ENCODE data around the gene DIO1.

DNA sequence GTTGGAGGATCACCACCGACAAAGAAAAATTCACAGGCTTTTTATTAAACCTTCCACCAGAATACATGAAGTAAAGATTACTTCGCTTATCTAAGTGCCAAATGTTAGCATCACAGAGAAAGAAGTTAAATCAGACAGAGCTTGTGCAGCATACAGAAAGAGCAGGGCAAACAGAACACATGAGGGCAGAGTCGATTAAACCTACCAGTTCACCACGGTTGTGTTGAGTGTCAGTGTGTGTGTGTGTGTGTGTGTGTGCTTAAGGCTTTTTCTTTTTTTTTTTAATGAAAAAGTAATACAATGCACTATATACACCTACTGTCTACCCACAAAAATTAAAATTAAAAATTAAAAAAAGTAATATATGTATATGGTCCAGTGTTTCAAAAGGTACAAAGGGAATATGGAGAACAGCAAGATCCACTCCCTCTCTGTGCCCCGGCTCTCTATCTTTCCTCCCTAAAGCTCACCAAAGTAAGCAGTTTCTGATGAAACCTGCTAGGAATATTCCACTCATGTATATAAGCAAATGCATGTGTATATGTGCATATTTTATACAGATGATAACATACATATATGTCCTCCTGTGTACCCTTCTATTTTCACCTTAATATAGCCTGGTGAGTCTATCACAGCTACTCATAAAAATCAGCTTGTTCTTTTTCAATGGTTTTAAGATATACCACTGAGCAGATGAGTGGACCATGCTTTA lies 22.1 kb upstream of the DIO1 start:
- TF ChIP-seq, protein P1, sequence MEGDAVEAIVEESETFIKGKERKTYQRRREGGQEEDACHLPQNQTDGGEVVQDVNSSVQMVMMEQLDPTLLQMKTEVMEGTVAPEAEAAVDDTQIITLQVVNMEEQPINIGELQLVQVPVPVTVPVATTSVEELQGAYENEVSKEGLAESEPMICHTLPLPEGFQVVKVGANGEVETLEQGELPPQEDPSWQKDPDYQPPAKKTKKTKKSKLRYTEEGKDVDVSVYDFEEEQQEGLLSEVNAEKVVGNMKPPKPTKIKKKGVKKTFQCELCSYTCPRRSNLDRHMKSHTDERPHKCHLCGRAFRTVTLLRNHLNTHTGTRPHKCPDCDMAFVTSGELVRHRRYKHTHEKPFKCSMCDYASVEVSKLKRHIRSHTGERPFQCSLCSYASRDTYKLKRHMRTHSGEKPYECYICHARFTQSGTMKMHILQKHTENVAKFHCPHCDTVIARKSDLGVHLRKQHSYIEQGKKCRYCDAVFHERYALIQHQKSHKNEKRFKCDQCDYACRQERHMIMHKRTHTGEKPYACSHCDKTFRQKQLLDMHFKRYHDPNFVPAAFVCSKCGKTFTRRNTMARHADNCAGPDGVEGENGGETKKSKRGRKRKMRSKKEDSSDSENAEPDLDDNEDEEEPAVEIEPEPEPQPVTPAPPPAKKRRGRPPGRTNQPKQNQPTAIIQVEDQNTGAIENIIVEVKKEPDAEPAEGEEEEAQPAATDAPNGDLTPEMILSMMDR (IDR thresholded peaks at IDR 0.05; ENCODE audit: poor library complexity), result no peak
- TF ChIP-seq EZH2 (IDR thresholded peaks at IDR 0.05; ENCODE audit: borderline replicate concordance) (no peak), EZH2phosphoT487 (IDR thresholded peaks at IDR 0.05; ENCODE audit: low read depth, severe bottlenecking, unreplicated experiment) (no peak)

Data from hepatocyte (in vitro differentiated cells).